Stimulated activated CD4-positive, alpha-beta T cell treated with anti-CD3 and anti-CD28 coated beads, Interleukin-4, amount 100 ng/mL, for 48 hours (primary cell): Measurements from ENCODE around the gene COL3A1.

Experiments used
- DNase-seq, 2 donors: peaks; one replicate each; pipeline ENCODE4 v3.0.0-alpha.2; 2020; ENCODE audit warnings: low read depth in 2 of 2

Gene COL3A1

DNA sequence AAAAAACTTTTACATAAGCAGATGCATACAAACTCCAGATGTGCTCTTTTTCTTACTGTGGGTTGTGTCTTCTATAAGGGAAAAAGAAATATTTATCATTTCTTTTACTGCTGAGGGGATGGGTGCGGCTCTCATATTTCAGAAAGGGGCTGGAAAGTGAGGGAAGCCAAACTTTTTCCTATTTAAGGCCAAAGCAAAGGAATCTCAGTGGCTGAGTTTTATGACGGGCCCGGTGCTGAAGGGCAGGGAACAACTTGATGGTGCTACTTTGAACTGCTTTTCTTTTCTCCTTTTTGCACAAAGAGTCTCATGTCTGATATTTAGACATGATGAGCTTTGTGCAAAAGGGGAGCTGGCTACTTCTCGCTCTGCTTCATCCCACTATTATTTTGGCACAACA, at the start of gene COL3A1:
TSS of gene COL3A1 (plus strand) at position 210 of the 400 bp plus-strand sequence. CDS start at position 327, 117 bp downstream.
- DNase-seq: no peak

DNA sequence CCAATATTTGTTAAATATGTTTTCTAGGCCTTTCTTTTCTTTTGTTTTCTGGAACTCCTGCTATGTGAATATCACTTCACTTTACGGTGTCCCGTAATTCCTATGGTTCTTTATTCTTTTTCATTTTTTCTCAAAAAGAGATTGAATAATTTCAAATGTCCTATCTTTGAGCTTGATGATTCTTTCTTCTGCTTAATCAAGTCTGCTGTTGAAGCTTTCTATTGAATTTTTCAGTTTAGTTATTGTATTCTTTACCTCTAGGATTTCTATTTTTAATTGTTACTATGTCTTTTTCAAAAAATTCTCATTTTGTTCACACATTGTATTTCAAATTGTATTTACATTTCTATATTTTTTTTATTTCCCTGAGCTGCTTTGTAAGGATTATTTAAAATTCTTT, 45.5 kb upstream of the COL3A1 start:
- DNase-seq: no peak

DNA sequence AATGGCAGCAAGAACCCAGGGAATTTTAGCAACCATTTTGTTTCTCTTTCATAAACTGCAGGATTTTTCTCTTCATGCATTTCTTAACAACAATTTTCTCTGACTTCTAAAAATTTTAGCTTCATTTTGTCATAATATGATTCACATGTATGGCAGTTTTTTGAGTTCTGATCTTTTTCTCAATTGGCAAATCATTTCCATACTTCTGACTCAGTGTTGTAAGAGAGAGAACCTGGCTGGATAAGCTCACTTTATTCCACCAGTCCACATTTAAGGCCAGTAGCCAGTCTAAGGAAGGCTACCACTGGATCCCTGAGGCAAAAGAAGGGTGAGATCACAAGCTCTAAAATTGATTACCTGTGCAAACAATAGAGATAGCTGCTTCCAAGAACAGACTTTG, 42.8 kb upstream of the COL3A1 start:
- DNase-seq: no peak

DNA sequence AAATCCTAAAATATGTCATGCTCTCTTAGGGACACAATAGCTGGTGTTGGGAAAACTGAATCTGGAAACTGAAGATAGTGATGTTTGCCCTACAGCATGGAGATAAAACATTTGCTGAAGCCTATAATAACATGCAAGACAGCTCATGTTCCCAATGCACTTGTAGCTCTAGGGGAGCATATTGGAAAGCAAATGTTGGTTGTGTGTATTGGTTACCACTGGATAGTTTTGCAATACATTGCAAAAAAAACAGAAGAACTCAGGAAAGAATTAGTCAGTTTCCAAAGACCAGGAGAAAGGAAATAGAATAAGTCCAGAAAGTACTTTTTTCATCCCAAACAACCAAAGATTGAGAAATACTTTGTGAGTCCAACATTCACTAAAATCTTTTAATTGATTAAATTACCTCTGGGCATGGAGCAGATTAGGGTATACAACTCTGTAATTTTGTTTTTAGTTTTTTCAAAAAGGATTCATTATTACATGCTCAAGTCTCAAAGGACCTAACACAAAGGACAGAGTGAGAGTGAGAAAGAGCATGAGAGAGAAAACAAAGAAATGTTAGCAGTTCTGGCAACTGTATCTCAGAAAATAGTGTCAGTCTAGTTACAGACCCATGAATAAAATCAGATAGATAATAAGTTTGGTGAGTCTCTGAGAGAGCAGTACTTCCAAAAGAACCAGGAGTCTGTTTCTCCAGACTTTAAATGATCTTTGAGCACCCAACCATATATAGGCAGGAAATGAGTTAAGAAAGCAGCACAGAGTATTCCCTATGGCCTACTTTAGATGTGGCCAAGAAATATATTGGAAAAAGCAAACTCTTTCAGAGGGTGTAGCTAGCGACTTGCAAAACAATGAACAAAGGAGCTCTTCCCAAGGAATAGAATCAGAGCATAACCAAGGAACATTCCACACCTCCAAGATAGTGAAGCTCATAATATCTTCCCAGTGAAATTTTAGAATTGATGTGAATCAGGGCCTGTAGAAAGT, 36.6 kb upstream of the COL3A1 start:
- no peak for DNase-seq

DNA sequence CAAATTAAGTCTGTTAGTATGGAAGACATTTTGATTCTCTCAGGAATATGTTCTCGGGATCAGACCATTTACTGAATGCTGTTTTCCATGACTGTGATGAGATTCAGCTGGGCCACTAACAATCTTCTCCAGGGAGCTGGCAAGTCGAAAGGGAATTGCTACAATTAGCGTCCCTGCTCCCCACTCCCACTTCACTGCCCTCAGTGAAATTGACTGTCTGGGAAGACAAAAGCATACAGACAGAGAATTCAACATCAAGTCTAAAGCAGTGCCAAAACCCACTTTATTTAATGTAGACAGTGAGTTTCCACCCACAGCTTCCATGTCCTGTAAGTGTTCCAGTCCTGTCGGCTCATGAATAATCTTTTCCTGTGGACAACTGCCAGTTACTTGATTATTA, 34.0 kb upstream of the COL3A1 start:
- no peak for DNase-seq

DNA sequence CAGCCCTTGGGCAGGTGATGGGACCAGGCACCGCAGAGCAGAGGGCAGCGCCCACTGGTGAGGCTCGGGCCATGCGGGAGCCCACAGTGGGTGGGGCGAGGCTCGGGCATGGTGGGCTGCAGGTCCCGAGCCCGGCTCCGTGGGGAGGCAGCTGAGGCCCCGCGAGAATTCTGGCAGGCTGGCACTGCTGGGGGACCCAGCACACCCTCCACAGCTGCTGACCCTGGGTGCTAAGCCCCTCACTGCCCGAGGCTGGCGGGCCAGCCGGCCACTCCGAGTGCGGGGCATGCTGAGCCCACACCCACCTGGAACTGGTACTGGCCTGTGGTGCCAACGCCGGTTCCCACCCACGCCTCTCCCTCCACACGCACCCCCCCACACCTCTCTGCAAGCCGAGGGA, 29.7 kb upstream of the COL3A1 start:
- DNase-seq: no peak

DNA sequence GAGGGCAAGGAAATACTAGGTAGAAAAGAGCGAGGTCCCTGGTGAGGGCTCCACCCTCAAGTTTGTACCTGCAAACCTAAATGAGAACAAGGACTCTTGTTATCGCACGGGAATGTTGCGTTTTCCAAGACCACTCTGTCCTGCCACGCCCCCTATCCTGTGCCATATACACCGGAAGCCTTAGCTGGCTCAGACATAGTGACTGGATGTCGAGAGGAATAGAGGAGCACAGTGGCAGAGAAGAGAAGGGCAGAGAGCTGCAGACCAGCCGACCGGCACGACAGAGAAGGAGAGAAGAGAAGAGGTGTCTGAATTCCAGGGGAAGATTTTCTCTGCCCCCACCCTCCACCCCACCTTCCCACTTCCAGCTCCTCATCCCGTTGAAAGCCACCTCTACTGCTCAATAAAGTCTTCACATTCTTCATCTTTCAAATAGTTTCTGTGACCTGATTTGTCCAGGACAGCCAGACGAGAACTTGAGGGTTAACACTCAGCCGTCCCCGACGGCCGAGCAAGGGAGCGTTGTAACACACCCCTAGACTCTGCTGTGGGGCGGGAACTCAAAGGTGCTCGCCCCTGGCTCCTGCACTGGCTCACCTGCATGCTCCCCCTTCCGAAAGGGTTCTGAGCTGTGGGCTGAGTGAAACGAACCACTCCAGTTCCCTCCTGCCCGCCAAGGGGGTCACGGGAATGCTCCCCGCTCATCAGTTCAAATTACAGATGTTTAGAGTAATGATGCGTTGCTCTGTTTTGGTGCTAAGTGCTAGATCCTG, 24.9 kb upstream of the COL3A1 start:
- DNase-seq: no peak

DNA sequence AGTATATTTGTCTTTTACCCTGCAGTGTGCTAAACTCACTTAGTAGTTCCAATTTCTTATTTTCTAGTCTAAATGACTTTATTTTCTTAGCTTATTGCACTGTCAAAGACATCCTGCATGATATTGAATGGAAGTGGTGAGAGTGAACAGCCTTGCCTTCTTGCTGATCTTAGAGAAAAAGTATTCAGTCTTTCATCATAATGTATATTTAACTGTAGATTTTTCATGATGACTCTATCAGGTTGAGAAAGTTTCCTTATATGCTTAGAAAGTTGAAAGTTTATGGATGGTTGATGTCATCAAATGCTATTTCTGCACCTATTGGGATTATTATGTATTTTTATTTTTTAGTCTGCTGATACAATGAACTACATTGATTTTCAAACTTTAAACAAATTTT, 21.3 kb upstream of the COL3A1 start:
- DNase-seq: no peak

DNA sequence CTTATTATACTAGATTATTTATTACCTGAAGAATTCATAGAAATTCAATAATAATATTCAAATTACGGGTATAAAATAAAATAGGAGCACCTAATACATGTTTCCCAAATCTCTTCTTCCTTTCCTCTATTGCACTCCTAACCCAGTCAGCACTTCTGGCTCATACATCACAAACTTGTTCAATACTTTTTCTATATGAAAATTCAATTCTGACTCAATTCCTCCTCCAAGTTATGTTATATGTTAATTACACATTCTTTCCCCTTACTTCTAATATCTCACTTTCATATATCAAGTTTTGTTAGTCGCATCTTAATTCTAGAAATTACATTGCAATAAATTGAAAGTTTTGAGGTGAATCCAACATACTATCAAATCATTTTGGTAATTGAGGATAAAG, 17.9 kb upstream of the COL3A1 start:
- DNase-seq: no peak

DNA sequence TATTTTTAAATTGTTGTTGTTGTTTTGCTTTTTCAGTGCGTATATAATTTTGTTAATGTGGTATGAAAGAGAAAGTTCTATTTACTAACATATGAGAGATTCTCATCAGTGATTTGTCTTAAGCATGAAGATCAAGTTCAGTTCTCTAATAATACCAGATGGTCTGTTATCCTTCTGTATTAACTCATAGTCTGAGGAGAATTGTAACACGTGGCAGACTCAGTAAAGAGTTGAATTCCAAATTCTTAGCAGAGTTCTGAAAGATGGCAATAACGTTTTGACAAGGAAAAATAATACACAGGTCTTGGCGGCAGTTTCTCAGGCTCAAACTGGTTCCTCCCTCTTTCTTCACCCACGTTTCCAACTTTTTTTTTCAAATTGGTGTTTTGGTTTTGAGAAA, 17.2 kb upstream of the COL3A1 start:
- DNase-seq: no peak

DNA sequence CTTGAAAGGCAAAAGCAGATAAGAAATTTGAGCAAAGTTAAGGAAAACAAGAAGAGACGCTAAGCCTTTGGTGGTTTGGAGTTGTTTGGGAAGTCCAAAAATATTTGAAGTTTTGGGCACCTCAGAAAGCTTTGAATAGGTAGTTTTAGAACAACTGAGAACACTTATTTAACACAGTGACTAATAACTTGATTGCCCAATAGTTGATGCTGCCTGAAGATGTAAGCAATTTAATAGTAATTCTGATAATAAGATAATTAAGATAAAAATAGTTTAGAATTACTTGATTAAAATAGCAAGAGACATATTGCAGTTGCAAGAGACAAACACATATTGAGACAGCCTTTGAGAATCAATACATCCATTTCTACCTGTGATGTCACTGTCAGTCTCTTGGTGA, 16.5 kb upstream of the COL3A1 start:
- no peak for DNase-seq

DNA sequence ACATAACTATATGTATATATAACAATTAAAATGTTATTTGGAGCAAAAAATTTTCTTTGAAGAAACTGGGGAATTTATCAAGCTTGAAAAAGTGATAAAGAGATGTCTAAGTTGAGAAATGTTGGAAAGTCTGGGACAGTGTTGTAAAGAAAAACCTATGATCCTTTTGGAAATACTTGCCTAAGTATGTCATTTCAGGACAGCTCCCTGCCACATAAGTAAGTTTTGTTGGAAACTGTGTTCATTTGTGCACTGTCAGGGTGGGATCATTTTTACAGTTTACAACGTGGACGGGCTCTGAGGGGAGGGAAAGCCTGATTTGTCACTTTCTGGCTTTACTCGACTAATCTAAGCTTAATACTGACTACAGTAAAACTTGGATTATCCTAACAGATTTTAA, 10.4 kb upstream of the COL3A1 start:
- no peak for DNase-seq

DNA sequence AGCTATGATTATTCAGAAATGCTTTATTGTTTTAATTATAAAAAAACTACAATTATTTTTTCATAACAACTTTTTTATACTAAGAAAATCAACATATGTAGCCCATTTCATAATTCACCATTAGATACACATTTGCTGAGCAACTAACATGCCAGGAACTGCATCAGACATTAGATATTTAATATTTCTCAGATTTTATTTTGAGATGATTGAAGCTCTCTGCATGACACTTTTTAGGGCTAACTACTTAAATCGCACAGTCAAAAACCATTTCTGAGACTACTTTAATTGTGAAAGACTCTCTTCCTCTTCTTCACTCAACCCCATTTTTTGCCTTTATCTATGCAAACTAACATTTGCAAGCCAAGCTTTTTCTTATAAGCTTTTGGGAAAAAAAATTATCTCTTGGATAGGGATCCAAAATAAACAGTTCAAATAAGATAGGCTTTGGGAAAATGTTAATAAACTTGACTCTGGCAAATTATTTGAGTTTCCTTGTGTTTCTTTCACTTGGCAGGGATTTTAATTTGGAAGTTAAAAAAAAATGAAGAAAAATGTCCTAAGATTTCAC, 9.1 kb upstream of the COL3A1 start:
- DNase-seq: no peak

DNA sequence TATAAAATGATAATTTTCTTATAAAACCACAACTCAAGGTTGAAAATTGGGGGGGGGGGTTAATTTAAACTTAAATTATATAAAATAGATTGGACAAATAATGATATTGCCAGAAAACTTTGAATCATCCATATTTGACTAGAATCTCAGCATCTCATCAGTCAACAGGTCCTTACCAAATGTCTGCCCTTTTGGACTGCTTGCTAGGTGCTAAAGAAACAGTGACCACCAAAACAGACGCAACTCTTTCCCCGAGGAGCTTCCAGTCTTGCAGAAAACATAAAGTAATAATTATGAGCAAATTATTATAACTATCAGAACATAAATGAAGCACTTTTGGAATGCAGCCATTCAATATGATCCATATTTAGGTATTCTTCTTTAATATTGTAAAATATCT, 8.6 kb upstream of the COL3A1 start:
- no peak for DNase-seq

DNA sequence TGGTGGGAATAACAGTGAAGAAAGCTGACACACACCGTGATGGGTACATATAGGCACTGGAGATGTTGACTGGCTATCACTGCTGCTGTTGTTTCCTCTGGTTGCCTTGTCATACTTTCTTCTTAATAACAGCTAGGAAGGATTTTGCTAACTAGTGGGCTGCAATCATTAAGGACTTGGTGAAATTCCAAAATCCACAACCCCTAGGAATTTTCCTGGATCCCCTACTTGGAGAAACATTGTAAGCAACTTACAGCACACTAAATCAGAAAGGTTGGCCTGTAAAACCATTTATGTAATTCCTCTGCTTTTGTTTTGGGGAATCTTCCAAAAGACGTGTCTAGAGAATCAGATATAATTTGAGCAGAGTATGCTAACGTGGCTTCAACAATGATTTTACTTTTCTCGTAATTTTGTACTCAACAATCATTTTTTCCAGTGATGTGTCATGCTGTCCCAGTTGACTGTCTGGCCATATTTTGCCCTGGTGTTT, 8.0 kb upstream of the COL3A1 start:
- DNase-seq: no peak

DNA sequence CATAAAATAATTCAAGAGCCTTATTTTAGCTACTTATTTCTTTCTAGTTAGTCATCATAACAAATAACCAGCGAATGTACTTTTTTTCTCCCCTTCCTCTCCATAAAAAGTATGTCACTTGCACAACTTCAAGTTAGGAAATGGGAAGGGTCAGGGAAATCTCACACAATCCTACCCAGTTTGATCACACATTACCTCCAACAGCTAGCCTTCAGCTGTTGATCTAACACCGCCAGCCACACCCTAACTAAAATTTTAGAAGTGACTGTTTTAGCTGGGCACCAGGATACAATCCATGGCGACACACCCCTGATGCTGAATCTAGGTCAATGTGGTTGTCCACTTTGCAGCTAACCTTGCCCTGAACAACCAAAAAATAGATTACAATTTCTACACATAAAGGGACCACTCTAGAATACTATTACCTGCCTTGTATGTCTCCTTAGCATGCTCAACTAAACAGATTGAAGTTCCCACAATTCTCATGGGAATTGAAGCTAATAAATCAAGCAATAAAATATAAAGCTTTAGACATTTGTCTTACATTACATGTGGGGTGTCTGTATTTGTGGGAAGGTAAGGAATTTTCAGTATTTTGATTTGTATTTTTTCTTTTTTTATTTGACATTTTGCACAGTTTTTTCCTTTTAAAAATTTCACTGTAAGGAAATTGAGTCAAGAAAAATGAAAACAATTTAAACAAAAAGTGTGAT, 7.3 kb upstream of the COL3A1 start:
- no peak for DNase-seq

DNA sequence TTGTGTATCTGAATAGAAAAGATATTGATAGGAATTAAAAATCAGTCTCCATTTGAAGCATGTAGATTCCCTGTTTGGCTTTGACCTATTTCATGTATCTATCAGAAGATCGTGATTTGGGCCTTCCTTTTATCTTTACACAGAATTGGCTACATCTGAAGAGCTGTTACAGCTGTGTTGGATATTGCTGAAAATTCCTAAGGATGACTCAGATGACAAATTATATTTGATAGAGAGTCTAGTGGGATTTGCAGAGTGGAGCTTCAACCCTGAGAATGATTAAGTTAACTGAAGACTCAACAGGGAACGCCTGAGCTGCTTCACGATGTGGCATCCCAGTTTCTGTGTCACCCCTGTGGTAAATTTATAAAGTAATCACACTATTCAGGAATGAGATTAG, 4.9 kb upstream of the COL3A1 start:
- DNase-seq: no peak

DNA sequence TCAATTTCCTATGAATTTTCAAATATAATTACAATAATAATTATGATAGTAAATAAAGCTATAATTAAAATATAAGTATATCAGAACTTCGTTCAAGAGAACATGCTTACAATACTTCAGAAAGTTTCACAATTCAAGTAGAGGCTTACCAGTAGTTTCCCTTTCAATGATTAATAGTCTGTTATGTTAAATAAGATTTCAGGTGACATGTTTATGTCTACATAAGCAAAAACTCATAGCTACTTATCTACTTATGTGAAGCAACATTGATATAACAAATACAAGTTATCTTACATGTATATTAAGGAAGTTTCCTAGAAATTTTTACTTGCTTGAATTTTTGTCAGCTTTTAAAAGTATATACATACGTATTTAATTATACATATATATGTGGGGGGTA, 4.5 kb upstream of the COL3A1 start:
- DNase-seq: no peak

DNA sequence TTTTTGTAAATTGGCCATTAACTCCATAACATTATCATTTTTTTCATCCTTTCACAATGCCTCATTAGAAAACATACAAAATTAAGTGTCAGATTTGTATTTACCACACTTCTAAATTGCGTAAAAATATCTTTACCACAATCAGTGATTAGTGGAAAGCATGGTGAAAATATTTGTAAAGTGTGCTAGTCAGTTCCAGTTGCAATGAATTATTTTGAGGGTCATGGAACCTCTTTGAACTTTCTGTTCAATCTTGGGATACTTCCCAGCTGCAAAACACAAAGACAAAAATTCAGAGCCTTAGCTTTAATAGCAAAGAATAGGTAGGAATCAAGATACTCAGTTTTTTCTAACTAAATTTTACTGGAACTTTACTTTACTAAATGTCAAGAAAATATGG, 4.0 kb upstream of the COL3A1 start:
- DNase-seq: no peak

DNA sequence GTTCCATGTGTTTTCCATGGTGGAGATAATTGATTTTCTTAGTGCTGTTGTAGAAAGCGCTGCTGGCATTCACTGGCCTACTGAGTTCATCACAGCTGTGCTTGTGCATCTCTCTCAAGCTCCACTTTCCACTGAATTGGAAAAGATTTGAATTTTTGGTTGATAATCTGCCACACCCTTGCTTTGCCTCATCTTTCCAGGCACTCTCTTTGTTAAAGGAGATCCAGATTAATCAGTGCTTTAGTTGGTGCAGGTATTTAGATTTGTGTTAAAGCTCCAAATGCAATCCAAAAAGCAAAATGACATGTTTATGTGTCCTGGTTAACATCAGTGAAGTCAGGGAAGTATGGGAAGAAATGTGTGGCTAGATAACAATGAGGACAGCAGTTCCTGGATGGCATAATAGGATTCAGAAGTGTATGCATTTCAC, 2.7 kb upstream of the COL3A1 start:
- DNase-seq: no peak

DNA sequence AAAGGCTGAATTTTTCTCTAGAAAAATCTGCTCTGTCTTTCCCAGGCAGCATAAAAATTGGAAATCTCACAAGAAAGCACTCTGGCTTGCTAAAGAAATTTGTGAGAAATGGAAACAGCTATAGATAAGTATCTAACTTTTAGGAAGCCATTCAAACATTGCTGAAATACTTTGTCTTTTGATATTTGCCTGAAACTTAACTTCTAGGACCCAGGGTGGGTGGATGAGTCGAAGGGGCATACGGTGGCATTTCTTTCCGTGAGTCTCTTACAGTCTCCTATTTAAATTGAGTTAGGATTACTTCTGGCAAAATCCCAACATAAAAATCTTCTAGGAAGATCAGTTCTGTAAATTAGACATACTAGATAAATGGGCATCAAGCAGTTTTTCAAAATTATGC, 532 bp upstream of the COL3A1 start:
- no peak for DNase-seq
